UCSD-AML1 (cell line): ENCODE data around the gene PDRG1.

Experiments
- DNase-seq: peaks from one replicate; lab custom pipeline; 2025; ENCODE audit not compliant: unreplicated experiment; lab: John Stamatoyannopoulos, UW

Gene PDRG1

DNA sequence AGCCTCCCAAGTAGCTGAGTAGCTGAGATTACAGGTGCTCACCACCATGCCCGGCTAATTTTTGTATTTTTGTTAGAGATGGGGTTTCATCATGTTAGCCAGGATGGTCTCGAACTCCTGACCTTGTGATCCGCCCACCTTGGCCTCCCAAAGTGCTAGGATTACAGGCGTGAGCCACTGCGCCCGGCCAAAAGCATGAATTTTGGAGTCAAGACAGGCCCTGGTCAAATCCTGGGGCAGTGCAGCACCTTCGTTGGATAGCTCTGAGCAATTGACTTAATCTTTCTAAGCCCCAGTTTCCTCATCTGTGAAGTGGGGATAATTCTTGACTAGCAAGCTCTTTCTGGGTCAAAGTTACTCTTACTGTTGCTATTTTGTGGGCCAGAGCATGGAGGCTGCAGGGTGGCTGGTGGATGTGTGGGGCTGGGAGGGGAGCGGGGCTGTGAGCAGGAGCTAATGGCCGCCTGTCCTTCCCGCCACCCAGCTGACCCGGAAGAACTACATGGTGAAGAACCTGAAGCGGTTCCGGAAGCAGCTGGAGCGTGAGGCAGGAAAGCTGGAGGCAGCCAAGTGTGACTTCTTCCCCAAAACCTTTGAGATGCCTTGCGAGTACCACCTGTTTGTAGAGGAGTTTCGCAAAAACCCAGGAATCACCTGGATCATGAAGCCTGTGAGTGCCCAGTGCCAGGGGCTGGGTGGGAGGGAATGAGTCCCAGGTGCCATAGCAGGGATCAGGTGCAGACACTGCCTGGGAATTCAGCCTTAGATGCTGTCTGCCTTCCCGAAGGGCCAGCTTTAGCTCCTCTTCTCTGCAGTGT, 42.4 kb downstream of the PDRG1 start:
- no peak for DNase-seq

GRCh38 chr20:31908424-31908823, 43.4 kb downstream of the PDRG1 start:
- no peak for DNase-seq

DNA sequence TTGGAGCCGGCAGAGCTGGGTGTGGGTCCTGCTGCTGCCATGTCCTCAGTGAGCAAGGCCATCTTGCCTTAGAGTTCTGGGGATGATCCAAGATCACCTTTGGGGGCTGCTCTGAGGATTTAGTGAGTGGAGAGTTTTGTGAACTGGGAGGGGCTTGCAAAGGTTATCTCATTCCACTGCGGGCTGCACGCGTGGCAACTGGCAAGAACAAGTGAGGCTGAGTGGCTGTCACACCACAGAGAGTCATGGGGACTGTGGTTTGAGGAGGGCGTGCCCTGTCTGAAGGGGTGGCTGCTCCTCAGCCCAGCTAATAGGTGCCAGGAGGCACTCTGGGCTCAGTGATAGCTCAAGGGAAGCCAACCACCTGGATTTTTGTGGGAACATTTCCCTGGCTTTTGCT, 43.8 kb downstream of the PDRG1 start:
- DNase-seq = no peak

DNA sequence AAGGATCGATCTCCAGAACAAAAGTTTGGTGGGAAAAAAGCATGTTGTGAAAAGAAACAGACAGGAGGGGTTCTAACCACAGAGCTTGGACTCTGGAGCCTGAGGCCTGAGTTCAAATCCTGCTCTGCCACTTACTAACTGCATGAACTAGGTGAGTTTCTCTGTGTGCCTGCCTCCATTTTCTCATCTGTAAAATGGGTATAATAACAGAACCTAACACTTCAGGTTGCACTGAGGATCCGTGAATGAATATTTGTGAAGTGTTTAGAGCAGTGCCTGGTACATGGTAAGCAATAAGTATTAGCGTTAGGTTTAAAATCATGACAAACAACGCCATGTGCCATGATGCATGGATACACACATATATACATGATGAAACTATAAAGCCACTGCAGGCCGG, 44.8 kb downstream of the PDRG1 start:
- no peak for DNase-seq

- no peak for DNase-seq
These were observed 45.8 kb downstream of the PDRG1 start for GRCh38 chr20:31906001-31906400.

- DNase-seq = no peak
These were observed 48.0 kb downstream of the PDRG1 start for GRCh38 chr20:31903627-31904386.

DNA sequence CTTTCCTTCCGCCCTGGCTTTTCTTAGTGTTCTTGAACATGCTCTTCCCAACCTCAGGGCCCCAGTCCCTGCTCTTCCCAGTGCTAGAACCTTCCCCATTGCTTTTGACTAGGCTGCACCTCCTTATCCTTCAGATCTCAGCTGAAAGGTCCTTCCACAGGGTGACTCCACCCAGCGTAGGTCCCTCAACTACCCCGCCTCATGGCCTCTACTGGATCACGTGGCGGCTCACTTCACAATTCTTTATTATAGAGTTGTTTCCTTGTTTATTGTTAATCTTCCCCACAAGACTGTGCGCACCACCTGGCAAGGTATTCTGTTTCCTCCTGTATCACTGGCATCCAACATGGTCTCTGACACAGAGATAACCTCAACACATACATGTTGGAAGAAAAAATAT, 50.2 kb downstream of the PDRG1 start:
- no peak for DNase-seq

DNA sequence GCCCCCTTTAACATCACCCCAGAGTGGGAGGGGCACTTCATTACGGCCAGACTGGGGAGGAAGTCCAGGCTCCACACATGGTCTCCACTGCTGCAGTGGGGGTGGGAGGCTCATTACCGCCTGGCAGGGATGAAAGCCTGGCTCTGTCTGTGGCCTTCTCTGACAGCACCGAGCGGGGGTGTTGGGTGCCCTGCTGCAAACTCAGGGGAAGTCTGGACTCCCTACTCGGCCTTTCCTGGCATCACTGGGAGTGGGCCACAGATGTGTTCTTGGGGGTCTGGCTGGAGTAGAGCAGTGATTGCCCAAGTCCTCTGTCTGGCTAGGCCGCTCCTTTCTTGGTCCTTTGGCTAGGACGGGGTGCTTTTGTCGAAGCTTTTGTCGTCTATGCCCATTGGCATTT, 54.3 kb downstream of the PDRG1 start:
- no peak for DNase-seq

DNA sequence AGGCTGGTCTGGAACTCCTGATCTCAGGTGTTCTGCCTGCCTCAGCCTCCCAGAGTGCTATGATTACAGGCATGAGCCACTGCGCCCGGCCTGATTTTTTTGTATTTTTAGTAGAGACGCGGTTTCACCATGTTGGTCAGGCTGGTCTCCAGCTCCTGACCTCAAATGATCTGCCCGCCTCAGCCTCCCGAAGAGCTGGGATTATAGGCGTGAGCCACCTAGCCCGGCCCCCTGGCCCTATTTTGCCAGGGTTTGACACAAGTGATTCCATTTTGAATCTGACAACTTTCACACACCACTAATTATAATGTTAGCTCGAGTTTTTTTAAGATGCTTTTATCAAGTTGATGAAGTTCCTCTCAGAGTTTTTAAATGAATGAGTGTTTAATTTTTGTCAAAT, 55.8 kb downstream of the PDRG1 start:
- no peak for DNase-seq

GRCh38 chr20:31894980-31895675, 56.7 kb downstream of the PDRG1 start:
- DNase-seq = no peak
